GM06990 (cell line): ENCODE results near the gene PKIG.

Source experiments
- DNase-seq: peaks from one replicate; pipeline ENCODE4 v3.0.0-alpha.2; 2011; ENCODE audit not compliant: insufficient read length; ENCODE audit errors: extremely low read depth
- H3K27me3 ChIP-seq: replicated peaks from 2 replicates; pipeline ENCODE4 v1.6.0; 2011; ENCODE audit warnings: low read length; ENCODE audit not compliant: control insufficient read depth, insufficient read depth
- H3K36me3 ChIP-seq: 2 replicates; pipeline ENCODE4 v1.5.1; 2011; ENCODE audit warnings: low read length; ENCODE audit not compliant: control insufficient read depth, insufficient read depth
- H3K4me3 ChIP-seq: replicated peaks from 2 replicates; pipeline ENCODE4 v1.5.1; 2011; ENCODE audit warnings: low read depth, mild to moderate bottlenecking, control low read depth, low read length
- TF ChIP-seq, protein P1 (sequence below): IDR thresholded peaks from 2 replicates; pipeline ENCODE4 v1.5.1; 2011; ENCODE audit warnings: low read length, control low read depth, mild to moderate bottlenecking, inconsistent platforms; ENCODE audit not compliant: insufficient read depth, poor library complexity, severe bottlenecking

Gene PKIG

DNA sequence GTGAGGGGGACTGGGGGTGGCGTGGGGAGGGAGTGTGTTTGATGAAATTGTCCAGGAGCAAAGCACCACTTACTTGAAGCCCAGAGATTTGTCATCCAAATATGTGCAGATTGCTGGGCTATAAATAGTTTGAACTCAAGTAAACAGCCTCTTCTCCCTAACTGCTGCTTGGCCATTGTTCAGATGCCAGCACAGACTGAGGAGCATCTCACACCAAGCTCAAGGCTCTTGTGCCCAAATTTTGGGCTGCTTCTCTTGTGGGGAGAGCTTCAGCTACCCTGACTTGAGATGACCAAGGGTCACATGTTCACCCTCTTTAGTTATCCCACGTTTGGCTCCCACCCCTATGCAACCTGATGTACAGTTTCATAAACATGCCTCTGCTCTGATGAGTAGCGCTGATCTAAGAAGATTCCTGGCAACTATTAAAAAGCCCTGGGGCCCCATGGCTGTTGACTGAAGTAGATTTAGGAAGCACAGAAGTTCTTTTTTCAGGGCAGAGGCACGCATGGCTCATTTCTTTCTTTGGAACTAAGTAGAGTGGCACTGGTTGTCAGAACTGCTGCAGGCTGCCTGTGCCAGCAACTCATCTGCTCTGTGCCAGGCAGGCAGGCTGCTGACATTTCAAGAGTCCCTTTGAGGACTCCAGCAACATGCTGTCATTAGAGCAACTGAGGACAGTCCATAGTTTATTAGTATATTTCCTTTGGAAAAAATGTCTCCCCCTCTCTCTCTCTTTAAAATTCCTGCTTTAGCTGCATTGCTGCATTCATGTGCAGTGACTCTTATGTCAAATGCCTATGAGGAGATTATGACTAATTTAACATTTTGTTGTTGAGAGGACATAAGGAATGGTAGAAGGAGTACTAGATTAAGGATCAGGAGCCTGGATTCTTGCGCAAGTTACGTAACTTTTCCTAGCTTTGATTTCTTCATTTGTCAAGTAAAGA is 9.6 kb upstream of the PKIG start:
- Histone ChIP-seq H3K36me3 (no peaks in the 10 kb centered on the region), H3K27me3 (no peaks in the 10 kb centered on the region), H3K4me3 (no peak overlapping the region)
- DNase-seq = no peak
- TF ChIP-seq, protein P1, sequence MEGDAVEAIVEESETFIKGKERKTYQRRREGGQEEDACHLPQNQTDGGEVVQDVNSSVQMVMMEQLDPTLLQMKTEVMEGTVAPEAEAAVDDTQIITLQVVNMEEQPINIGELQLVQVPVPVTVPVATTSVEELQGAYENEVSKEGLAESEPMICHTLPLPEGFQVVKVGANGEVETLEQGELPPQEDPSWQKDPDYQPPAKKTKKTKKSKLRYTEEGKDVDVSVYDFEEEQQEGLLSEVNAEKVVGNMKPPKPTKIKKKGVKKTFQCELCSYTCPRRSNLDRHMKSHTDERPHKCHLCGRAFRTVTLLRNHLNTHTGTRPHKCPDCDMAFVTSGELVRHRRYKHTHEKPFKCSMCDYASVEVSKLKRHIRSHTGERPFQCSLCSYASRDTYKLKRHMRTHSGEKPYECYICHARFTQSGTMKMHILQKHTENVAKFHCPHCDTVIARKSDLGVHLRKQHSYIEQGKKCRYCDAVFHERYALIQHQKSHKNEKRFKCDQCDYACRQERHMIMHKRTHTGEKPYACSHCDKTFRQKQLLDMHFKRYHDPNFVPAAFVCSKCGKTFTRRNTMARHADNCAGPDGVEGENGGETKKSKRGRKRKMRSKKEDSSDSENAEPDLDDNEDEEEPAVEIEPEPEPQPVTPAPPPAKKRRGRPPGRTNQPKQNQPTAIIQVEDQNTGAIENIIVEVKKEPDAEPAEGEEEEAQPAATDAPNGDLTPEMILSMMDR = no peak

DNA sequence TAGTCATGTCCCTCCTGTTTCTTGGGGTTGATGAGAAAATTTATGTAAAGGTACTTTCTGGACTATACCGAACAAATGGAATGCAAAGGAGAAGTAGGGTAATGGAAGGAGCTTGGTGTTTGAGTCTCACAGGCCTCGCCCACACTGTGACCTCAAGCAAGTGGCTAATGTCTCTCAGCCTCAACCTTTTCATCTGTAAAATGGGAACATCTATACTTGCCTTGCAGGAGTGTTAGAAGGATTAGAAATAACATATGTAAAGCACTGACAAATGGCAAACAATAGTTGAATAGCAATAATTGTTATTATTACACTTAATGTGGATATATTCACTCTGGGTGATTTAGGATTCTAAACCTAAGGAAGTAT is 8.9 kb upstream of the PKIG start:
- no peak overlapping the region for H3K4me3 ChIP-seq

DNA sequence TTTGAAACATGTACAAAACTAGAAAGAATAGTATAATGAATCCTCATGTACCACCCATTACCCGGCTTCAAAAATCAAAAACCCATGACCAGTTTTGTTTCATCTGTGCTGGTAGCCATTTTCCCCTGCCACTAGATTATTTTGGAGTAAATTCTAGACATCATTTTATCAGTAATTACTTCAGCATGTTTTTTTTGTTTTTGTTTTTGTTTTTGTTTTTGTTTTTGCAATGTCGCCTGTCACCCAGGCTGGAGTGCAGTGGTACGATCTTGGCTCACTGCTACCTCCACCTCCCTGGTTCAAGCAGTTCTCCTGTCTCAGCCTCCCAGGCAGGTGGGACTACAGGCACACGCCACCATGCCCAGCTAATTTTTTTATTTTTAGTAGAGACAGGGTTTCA is 8.0 kb upstream of the PKIG start:
- TF ChIP-seq, protein P1 = no peak
- DNase-seq = no peak
- H3K27me3 ChIP-seq = no peaks in the 10 kb centered on the region
- no peaks in the 10 kb centered on the region for H3K36me3 ChIP-seq
- H3K4me3 ChIP-seq = no peak overlapping the region

More for the DNA sequence above, 8.9 kb upstream of the PKIG start:
- H3K27me3 ChIP-seq = no peaks in the 10 kb centered on the region
- DNase-seq = no peak
- no peaks in the 10 kb centered on the region for H3K36me3 ChIP-seq
- TF ChIP-seq, protein P1 = no peak

DNA sequence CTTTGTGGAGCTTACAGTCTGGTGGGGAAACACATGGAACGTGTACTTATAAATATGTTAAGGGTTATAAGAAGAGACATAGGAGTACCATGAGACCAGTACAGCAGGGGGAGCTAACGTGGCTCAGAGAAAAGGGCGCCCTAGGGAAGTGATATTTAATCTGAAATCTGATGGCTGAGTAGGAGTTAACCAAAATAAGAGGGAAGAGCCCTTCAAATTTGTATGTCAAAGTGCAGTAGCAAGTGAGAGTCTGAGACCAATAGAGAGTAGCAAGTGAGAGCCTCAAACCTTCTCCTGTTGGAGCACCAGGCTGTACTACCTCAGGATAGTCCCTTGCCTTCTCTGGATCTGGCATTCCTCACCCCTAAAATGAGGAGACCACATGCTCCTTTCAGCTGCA is 6.1 kb upstream of the PKIG start:
- H3K36me3 ChIP-seq = no peaks in the 10 kb centered on the region
- H3K4me3 ChIP-seq = no peak overlapping the region
- H3K27me3 ChIP-seq = no peaks in the 10 kb centered on the region
- DNase-seq = no peak
- TF ChIP-seq, protein P1 = peak; percentile 67

DNA sequence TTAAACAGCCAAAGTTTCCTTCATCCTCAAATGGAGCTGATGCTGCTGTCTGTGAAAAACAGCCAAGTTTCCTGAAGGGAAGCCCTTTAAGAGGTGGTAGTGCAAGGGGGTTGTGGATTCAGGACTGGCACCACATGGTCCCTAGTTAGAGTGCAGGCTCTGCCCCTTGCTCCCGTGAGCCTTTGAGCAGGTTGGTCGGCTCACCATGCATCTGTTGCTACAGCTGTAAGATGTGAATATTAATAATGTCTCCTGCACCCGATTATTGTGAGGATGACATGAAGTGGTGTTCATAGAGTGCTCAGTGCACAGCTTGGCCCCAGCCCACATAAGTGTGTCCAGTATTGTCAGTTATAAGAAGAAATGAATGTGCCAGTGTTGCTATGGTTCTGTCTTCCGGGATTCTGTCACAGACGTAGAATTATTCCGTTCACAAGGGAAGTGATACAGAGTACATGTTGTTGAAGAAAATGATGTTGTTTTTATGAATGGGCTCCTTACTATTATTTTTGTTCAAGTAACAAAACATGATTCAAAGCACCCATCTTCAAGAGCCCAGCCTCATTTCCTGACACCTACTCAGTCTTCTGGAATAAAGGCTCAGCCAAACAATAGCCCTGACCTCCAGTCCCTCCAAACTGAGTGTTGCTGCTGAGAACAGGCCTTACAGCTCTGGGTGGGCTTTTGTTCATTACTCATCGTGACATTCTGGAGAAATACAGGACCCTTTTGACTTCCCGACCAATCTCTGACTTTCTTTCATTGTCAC is 2.9 kb upstream of the PKIG start:
- Histone ChIP-seq H3K27me3 (no peaks in the 10 kb centered on the region), H3K36me3 (no peaks in the 10 kb centered on the region), H3K4me3 (no peak overlapping the region)
- TF ChIP-seq, protein P1 = no peak
- no peak for DNase-seq
